CD14-positive monocyte (primary cell): ENCODE data around the gene LRCH1. TPM values are rescaled to one million over a fixed set of nuclear protein-coding genes. Genes with fewer than 3 reads are reported as not detected.

Source experiments
- DNase-seq, 3 donors: peaks; one replicate each; pipeline ENCODE4 v3.0.0-alpha.2; 2011 to 2022
- H2AFZ ChIP-seq: 2 replicates; pipeline ENCODE4 v1.6.0; 2012; ENCODE audit warnings: mild to moderate bottlenecking, low read depth, low read length, inconsistent platforms; ENCODE audit not compliant: insufficient read depth, poor library complexity, severe bottlenecking
- H3K27ac ChIP-seq, 2 donors: 1 replicate in 1 of 2; 2 replicates in 1 of 2; pipeline ENCODE4 v1.5.1; 2012 to 2013; ENCODE audit warnings: low read length in 2 of 2, control low read depth in 1 of 2, inconsistent platforms in 1 of 2, low read depth in 1 of 2, mild to moderate bottlenecking in 1 of 2
- H3K27me3 ChIP-seq, 2 donors: one replicate each; pipeline versions ENCODE4 v1.6.0 to v1.6.1; 2011 to 2013; ENCODE audit warnings: low read length in 2 of 2; ENCODE audit not compliant: control insufficient read depth in 2 of 2, insufficient read depth in 2 of 2
- H3K36me3 ChIP-seq, 2 donors: replicated peaks in 1 of 2; 1 replicate in 1 of 2; 2 replicates in 1 of 2; pipeline versions ENCODE4 v1.5.1 to v1.6.1; 2012 to 2013; ENCODE audit warnings: low read length in 2 of 2, control low read depth in 1 of 2, inconsistent platforms in 1 of 2, mild to moderate bottlenecking in 1 of 2; ENCODE audit not compliant: insufficient read depth in 2 of 2, control insufficient read depth in 1 of 2
- H3K4me1 ChIP-seq, 2 donors: 1 replicate in 1 of 2; 2 replicates in 1 of 2; pipeline versions ENCODE4 v1.5.1 to v1.6.1; 2012 to 2013; ENCODE audit warnings: low read length in 2 of 2, control low read depth in 1 of 2, inconsistent platforms in 1 of 2, mild to moderate bottlenecking in 1 of 2, moderate library complexity in 1 of 2; ENCODE audit not compliant: insufficient read depth in 2 of 2, control insufficient read depth in 1 of 2
- H3K4me2 ChIP-seq: replicated peaks from 2 replicates; pipeline ENCODE3; 2012; ENCODE audit warnings: low read length, moderate library complexity, mild to moderate bottlenecking; ENCODE audit not compliant: poor library complexity, severe bottlenecking; ENCODE audit errors: extremely low read depth
- H3K4me3 ChIP-seq, 3 experiments: fragments of 200-600 bp in 1 of 3; sonication (generic) in 1 of 3; replicated peaks in 1 of 3; 1 replicate in 2 of 3; 2 replicates in 1 of 3; pipeline ENCODE4 v1.5.1; 2011 to 2013; ENCODE audit warnings: low read length in 3 of 3, mild to moderate bottlenecking in 3 of 3, control low read depth in 2 of 3, low read depth in 2 of 3, inconsistent platforms in 1 of 3, moderate library complexity in 1 of 3
- H3K79me2 ChIP-seq: 2 replicates; pipeline ENCODE4 v1.6.0; 2012; ENCODE audit warnings: mild to moderate bottlenecking, control low read depth, inconsistent platforms, low read length, moderate library complexity; ENCODE audit not compliant: insufficient read depth
- H3K9ac ChIP-seq: 2 replicates; pipeline ENCODE4 v1.6.0; 2017; ENCODE audit warnings: low read length, mild to moderate bottlenecking; ENCODE audit not compliant: insufficient read depth, poor library complexity, severe bottlenecking
- H3K9me3 ChIP-seq, 2 donors: replicated peaks in 1 of 2; 1 replicate in 1 of 2; 2 replicates in 1 of 2; pipeline versions ENCODE4 v1.5.1 to v1.6.1; 2012 to 2013; ENCODE audit warnings: low read length in 2 of 2, control low read depth in 1 of 2; ENCODE audit not compliant: control insufficient read depth in 1 of 2, insufficient read depth in 1 of 2
- H4K20me1 ChIP-seq: 2 replicates; pipeline ENCODE4 v1.6.0; 2012; ENCODE audit warnings: mild to moderate bottlenecking, low read length, control low read depth, moderate library complexity; ENCODE audit not compliant: insufficient read depth
- H3K27ac Mint-ChIP-seq, 7 donors: one replicate each; pipeline ENCODE4 v1.8.0; 2020; ENCODE audit warnings: mild to moderate bottlenecking in 7 of 7, mixed read lengths in 7 of 7, moderate library complexity in 6 of 7, inconsistent platforms in 2 of 7
- H3K27me3 Mint-ChIP-seq, 3 donors: one replicate each; pipeline ENCODE4 v1.8.0; 2021 to 2022; ENCODE audit warnings: low read depth in 3 of 3, mild to moderate bottlenecking in 3 of 3, mixed read lengths in 3 of 3, moderate library complexity in 3 of 3, inconsistent platforms in 1 of 3
- H3K36me3 Mint-ChIP-seq, 2 donors: one replicate each; pipeline ENCODE4 v1.8.0; 2020; ENCODE audit warnings: mixed read lengths in 2 of 2, inconsistent platforms in 1 of 2, mild to moderate bottlenecking in 1 of 2
- H3K4me1 Mint-ChIP-seq: one replicate; pipeline ENCODE4 v1.8.0; 2020; ENCODE audit warnings: mild to moderate bottlenecking, mixed read lengths
- H3K4me3 Mint-ChIP-seq, 2 donors: one replicate each; pipeline ENCODE4 v1.8.0; 2020; ENCODE audit warnings: mild to moderate bottlenecking in 2 of 2, mixed read lengths in 2 of 2, moderate library complexity in 1 of 2
- H3K9me3 Mint-ChIP-seq, 7 donors: one replicate each; pipeline ENCODE4 v1.8.0; 2020 to 2022; ENCODE audit warnings: mixed read lengths in 7 of 7, mild to moderate bottlenecking in 6 of 7, moderate library complexity in 6 of 7, inconsistent platforms in 2 of 7
- WGBS: methylation state at CpG from one replicate; pipeline ENCODE4 v1.1.5; 2013; ENCODE audit warnings: missing lambda C conversion rate; ENCODE audit not compliant: insufficient coverage; 5-methylcytosine and 5-hydroxymethylcytosine counted together
- intact Hi-C, 2 donors: fragments of 100-400 bp; cut with micrococcal nuclease; formaldehyde crosslinking; loops; one replicate each; pipeline versions ENCODE4 v1.15.0 to v1.15.1; 2023
- polyA plus RNA-seq, 3 donors: library from polyadenylated mRNA; depleted of rRNA in 1 of 3; unstranded in 2 of 3; stranded (reverse) in 1 of 3; fragments of 300-500 nt in 2 of 3; fragments of >200 nt in 1 of 3; fragmentation: Illumina TruSeq in 2 of 3; gene quantifications; 1 replicate in 2 of 3; 2 replicates in 1 of 3; pipeline ENCODE4 v1.2.3, GENCODE V29; 2012 to 2021
- TF ChIP-seq, protein P1 (sequence below): fragments of 200-600 bp; IDR thresholded peaks from one replicate; pipeline ENCODE4 v1.8.0; 2022; ENCODE audit warnings: antibody characterized with exemption, mild to moderate bottlenecking

The LRCH1 gene
- polyA plus RNA-seq, 3 donors, result 0.88 to 7.1 (median 2.1) TPM

DNA sequence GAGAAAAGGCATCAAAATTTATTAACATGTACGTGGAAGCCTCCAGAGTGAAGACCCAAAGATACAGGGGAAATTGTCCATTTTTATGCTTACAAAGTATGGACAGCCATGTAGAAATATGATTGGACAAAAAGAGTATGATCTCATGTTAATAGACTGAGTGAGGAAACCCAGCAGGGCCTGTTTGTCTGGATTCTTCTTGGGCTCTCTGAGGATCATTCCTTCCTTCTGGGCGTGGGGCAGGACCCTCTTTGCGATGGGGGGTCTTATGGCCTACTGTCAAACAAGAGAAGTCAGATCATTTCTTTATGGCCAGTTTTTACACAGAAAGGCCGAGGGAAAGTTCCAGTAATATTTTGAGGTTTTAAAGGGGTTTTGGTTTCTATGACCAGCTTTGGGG lies 133.2 kb downstream of the LRCH1 start:
- Mint-ChIP-seq H3K9me3 (no peaks in the 10 kb centered on the region), H3K4me1 (peaks cover 14% of the 10 kb centered on the region)
- H3K4me1 ChIP-seq, result peaks cover 6 to 16% of the 10 kb centered on the region in 2 donors

DNA sequence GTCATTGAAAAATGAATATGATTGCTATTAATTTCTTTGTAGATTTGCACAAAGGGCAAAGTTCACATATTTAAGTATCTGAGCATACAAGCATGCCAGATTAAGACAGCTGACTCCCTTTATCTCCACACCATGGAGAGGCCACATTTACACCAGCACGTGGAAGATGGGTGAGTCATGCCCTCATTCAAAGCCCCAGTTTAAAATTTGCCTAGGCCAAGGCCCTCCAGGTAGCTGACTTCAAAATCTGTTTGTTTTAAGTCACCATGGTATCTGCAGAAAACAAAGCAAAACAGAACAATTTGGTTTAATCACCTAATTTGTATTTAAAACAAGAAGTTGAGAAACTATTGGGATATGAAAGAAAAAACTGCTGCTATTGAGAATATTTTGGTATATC lies 134.8 kb downstream of the LRCH1 start:
- no peak for DNase-seq
- intact Hi-C loops, result no loop called here
- Histone ChIP-seq H3K4me2 (no peak overlapping the region), H3K27ac (no peak overlapping the region), H3K27me3 (no peaks in the 10 kb centered on the region), H3K9ac (no peak overlapping the region), H3K36me3 (peaks cover 5 to 33% of the 10 kb centered on the region in 2 donors), H4K20me1 (no peaks in the 10 kb centered on the region), H3K4me1 (peaks cover 6 to 16% of the 10 kb centered on the region in 2 donors), H3K79me2 (no peaks in the 10 kb centered on the region), H3K9me3 (no peaks in the 10 kb centered on the region), H3K4me3 (no peak overlapping the region), H2AFZ (no peak overlapping the region)
- no peaks in the 10 kb centered on the region for H3K27me3 Mint-ChIP-seq
- 13% methylated on average over 1 of the region's 1 CpG for WGBS
- TF ChIP-seq, protein P1, sequence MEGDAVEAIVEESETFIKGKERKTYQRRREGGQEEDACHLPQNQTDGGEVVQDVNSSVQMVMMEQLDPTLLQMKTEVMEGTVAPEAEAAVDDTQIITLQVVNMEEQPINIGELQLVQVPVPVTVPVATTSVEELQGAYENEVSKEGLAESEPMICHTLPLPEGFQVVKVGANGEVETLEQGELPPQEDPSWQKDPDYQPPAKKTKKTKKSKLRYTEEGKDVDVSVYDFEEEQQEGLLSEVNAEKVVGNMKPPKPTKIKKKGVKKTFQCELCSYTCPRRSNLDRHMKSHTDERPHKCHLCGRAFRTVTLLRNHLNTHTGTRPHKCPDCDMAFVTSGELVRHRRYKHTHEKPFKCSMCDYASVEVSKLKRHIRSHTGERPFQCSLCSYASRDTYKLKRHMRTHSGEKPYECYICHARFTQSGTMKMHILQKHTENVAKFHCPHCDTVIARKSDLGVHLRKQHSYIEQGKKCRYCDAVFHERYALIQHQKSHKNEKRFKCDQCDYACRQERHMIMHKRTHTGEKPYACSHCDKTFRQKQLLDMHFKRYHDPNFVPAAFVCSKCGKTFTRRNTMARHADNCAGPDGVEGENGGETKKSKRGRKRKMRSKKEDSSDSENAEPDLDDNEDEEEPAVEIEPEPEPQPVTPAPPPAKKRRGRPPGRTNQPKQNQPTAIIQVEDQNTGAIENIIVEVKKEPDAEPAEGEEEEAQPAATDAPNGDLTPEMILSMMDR, result no peak
- H3K36me3 Mint-ChIP-seq, result peaks cover 21 to 28% of the 10 kb centered on the region in 2 donors
- H3K4me1 Mint-ChIP-seq, result peaks cover 14% of the 10 kb centered on the region
- no peaks in the 10 kb centered on the region for H3K9me3 Mint-ChIP-seq
- no peak overlapping the region for H3K4me3 Mint-ChIP-seq
- no peak overlapping the region for H3K27ac Mint-ChIP-seq

More for the DNA sequence above, 133.2 kb downstream of the LRCH1 start:
- Mint-ChIP-seq H3K27ac (peak overlapping the region in 2 of 7 donors; percentile 30 to 46), H3K36me3 (peaks cover 19 to 21% of the 10 kb centered on the region in 2 donors), H3K4me3 (peak overlapping the region in 1 of 2 donors; percentile 17), H3K27me3 (no peaks in the 10 kb centered on the region)
- 69% methylated on average over 2 of the region's 4 CpGs for WGBS
- no peak for DNase-seq
- no peaks in the 10 kb centered on the region for H3K9me3 ChIP-seq
- TF ChIP-seq, protein P1, result no peak
- H2AFZ ChIP-seq, result no peak overlapping the region
- H3K4me3 ChIP-seq, result no peak overlapping the region
- no peaks in the 10 kb centered on the region for H4K20me1 ChIP-seq
- no peaks in the 10 kb centered on the region for H3K79me2 ChIP-seq
- no peak overlapping the region for H3K27ac ChIP-seq
- H3K36me3 ChIP-seq, result peaks cover 2 to 32% of the 10 kb centered on the region in 2 donors
- intact Hi-C loops, result no loop called here
- no peak overlapping the region for H3K9ac ChIP-seq
- no peak overlapping the region for H3K4me2 ChIP-seq
- no peaks in the 10 kb centered on the region for H3K27me3 ChIP-seq
